Measurements from ENCODE around the gene BCL2A1. TPM values are rescaled to one million over a fixed set of nuclear protein-coding genes. Genes with fewer than 3 reads are reported as not detected.

BCL2A1 gene
- total RNA-seq, 1 experiment from 2014 or later, result not detected

GRCh38 chr15:79924379-79924778, 46.6 kb downstream of the BCL2A1 start:
- H3K23me2 ChIP-seq (ENCODE audit: insufficient read length, low read depth, low read length, poor library complexity, severe bottlenecking), result peaks cover 7% of the 10 kb centered on the region
- H2BK12ac ChIP-seq (ENCODE audit: insufficient read length, low read depth, low read length), result no peak overlapping the region
- no peak overlapping the region for H3K27ac Mint-ChIP-seq
- no peaks in the 10 kb centered on the region for H3K79me1 ChIP-seq (ENCODE audit: insufficient read depth, low read depth, low read length, poor library complexity, severe bottlenecking)
- no peak overlapping the region for H2BK15ac ChIP-seq (ENCODE audit: low read depth, low read length)
- peaks cover 3% of the 10 kb centered on the region for H4K20me1 ChIP-seq (ENCODE audit: control insufficient read depth, insufficient read depth, insufficient read length)
- H4K5ac ChIP-seq (ENCODE audit: insufficient read length, low read depth, low read length), result no peak overlapping the region
- no peaks in the 10 kb centered on the region for H3K27me3 ChIP-seq (ENCODE audit: insufficient read depth, low read length)
- H3K36me3 Mint-ChIP-seq (ENCODE audit: insufficient read depth in 1 of 3, low read depth in 3 of 3), result peaks cover 37 to 42% (median 38%) of the 10 kb centered on the region in 3 experiments
- peaks cover 5% of the 10 kb centered on the region for H3K9me3 ChIP-seq (ENCODE audit: control insufficient read depth, low read depth, low read length)
- no peak overlapping the region for H2BK120ac ChIP-seq (ENCODE audit: low read depth, low read length, poor library complexity, severe bottlenecking)
- WGBS (ENCODE audit: extremely low coverage, insufficient read length, low lambda C conversion rate), result no CpG with 5 or more reads among the region's 24 CpGs
- H3K9me3 Mint-ChIP-seq, result peaks cover 33 to 40% of the 10 kb centered on the region in 2 experiments
- peaks cover 11 to 17% of the 10 kb centered on the region in 2 experiments for H3K4me1 Mint-ChIP-seq
- peaks cover 3% of the 10 kb centered on the region for H3K27me3 Mint-ChIP-seq (ENCODE audit: low read depth)
- H2AFZ ChIP-seq (ENCODE audit: low read length), result no peak overlapping the region
- no peak for DNase-seq
- H3K27ac ChIP-seq (ENCODE audit: insufficient read length, low read depth, low read length), result no peak overlapping the region
- H3K23ac ChIP-seq (ENCODE audit: insufficient read length, low read depth, low read length), result no peak overlapping the region
- peak overlapping the region; percentile 98 to 99 for H3K4me3 Mint-ChIP-seq
- peaks cover 15% of the 10 kb centered on the region; the same call in 1 of the 2 replicates for H3K79me2 ChIP-seq (ENCODE audit: insufficient read depth, low read length)
- no peak overlapping the region for H3K18ac ChIP-seq (ENCODE audit: insufficient read length, low read depth, low read length)
- H4K8ac ChIP-seq (replicated peaks; ENCODE audit: insufficient read length, low read depth, low read length), result no peak overlapping the region
- no peak overlapping the region for H2AK5ac ChIP-seq (ENCODE audit: insufficient read length, low read length)
- no peak overlapping the region for H3T11ph ChIP-seq (ENCODE audit: low read length)
- H2BK20ac ChIP-seq (ENCODE audit: low read depth, low read length, poor library complexity, severe bottlenecking), result no peak overlapping the region
- no peaks in the 10 kb centered on the region for H3K4me1 ChIP-seq (ENCODE audit: insufficient read depth, low read length)
- H3K4ac ChIP-seq (ENCODE audit: low read depth, low read length), result no peak overlapping the region
- H3K4me2 ChIP-seq (ENCODE audit: insufficient read depth, insufficient read length, low read length), result peak overlapping the region; percentile 62
- TF ChIP-seq CTCF (conservative IDR thresholded peaks at IDR 0.05), result no peak
- no peak overlapping the region for H4K91ac ChIP-seq (ENCODE audit: insufficient read length, low read depth, low read length)
- no peak overlapping the region for H2BK5ac ChIP-seq (ENCODE audit: insufficient read length, low read length)
- no peak overlapping the region for H3K14ac ChIP-seq (ENCODE audit: insufficient read depth, low read length)
- H3K9ac ChIP-seq (ENCODE audit: extremely low read depth, insufficient read length, low read length), result peak overlapping the region; percentile 67
- no peak overlapping the region for H3K56ac ChIP-seq (ENCODE audit: insufficient read length, low read depth, low read length)
